IPS-NIHi11 (cell line): ENCODE data around the gene STK38.

Experiments
- DNase-seq: peaks from one replicate; pipeline ENCODE4 v3.0.0; 2012; ENCODE audit warnings: mixed read lengths, low spot score

Gene STK38

DNA sequence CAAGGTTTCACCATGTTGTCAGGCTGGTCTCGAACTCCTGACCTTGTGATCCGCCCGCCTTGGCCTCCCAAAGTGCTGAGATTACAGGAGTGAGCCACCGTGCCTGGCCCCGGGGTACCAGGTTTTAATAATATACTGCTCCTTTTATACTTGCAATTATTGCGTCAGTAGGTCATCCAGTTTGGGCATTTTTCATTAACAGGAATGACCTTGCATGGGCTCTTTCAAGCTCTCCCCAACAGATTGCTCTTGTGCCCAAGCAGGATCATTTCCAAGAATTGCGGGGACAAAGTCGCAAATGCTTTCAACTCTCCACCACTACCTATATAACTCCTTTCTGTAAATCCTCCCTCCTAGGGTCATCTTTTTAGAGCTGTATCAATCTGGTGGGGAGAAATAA lies 23.8 kb downstream of the STK38 start:
- no peak for DNase-seq

- DNase-seq: no peak
These were observed 27.9 kb downstream of the STK38 start for GRCh38 chr6:36519352-36519751.

GRCh38 chr6:36517408-36517807 lies 29.9 kb downstream of the STK38 start:
- no peak for DNase-seq

GRCh38 chr6:36516988-36517387 lies 30.3 kb downstream of the STK38 start:
- no peak for DNase-seq

DNA sequence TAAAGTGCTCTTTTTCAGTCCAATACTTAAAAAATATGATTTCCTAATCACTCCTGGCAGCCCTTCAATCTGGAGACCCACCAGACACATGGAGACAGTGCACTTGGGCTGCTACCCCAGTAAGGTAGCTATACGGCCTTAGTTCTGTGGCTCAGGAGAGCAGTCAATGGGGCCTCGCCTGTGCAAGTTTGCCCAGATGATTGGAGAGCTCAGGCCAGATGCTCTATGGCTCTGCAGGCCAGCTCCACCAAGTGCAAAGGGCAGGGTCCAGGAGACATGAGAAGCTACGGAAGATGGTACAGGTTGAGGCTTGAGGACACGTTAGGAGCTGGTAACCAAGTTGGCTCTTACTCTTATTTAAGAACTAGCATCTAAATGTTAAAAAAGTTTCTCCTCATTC lies 30.7 kb downstream of the STK38 start:
- no peak for DNase-seq

DNA sequence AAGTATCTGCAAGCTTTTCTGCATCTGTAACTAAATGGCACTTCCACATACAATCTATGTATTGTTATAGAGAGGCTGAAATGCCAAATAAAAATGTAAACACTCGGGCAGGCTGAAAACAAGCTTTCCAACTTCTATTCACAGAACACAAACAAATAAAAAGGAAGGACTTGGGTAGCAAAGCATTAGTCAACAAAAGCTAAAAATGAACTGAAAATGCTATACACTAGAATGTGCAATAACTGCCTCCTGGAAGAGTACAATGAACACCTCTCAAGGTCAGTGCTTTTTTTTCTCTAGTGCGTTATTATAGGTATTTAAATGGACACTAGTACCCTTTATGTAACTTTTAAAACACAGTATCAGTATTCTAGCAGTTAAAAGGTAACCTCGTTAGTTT lies 31.4 kb downstream of the STK38 start:
- no peak for DNase-seq

- DNase-seq: no peak
These were observed 32.5 kb downstream of the STK38 start for GRCh38 chr6:36514554-36515456.

- DNase-seq: no peak
These were observed 36.9 kb downstream of the STK38 start for GRCh38 chr6:36510365-36510764.

GRCh38 chr6:36508532-36508931 lies 38.7 kb downstream of the STK38 start:
- no peak for DNase-seq

DNA sequence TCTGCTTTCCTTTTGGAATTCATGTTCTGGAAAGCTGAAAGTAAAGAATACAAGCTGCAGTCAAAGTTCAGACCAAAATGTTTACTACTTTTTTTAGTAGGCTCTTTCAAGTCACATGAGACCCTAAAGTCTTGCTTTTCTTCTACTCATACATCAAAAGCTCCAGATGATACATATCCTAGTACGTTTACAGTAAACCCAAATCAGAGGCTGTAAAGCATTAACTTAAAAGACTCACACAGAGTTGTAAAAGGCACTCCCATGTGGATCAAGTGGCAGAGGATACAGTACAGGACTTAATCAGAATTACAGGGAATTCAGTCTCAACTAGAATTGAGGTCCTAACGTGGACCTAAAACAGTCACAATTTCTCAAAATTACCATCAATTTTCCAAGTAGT lies 40.7 kb downstream of the STK38 start:
- DNase-seq: no peak

GRCh38 chr6:36505744-36506534 lies 41.3 kb downstream of the STK38 start:
- no peak for DNase-seq

DNA sequence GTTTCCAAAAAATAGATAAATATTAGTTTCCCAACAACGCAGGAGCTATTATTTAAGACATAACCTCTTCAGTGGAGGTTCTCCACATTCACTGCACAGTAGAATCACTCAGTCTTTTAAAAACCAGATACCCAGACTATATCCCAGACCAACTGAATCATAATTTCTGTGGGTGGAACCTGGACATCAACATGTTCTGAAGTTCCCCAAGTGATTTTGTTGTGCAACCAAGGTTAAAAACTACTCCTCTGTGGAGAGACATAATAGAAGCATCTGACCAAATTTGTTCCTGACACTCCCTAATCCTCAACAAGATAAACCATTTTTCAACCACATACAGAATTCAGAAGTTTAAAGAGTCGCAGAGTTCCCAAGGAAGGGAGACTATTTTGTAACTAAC lies 42.3 kb downstream of the STK38 start:
- DNase-seq: no peak

DNA sequence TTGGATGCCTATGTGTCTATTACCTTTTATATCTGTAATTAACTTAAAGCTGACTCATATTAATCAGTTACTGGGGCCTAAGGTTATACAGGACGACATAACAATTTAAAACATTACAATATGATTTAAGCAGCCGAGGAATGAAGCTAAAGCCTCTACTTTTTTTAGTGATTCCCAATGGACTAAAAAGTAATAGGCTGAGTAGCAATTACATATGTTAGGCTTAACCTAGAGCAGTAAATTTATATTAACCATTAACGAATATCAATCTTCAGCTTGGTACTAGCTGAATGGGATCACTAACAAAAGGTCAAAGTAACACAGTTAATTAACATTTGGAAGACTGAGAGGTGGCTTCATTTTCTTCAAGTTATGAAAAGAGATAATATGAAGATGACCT lies 43.1 kb downstream of the STK38 start:
- DNase-seq: no peak

GRCh38 chr6:36501686-36502085 lies 45.6 kb downstream of the STK38 start:
- DNase-seq: no peak

GRCh38 chr6:36499918-36500317 lies 47.4 kb downstream of the STK38 start:
- DNase-seq: no peak

GRCh38 chr6:36495086-36495485 lies 52.2 kb downstream of the STK38 start:
- no peak for DNase-seq

GRCh38 chr6:36493859-36494258 lies 53.4 kb downstream of the STK38 start:
- no peak for DNase-seq

- no peak for DNase-seq
These were observed 54.0 kb downstream of the STK38 start for GRCh38 chr6:36493319-36493718.

DNA sequence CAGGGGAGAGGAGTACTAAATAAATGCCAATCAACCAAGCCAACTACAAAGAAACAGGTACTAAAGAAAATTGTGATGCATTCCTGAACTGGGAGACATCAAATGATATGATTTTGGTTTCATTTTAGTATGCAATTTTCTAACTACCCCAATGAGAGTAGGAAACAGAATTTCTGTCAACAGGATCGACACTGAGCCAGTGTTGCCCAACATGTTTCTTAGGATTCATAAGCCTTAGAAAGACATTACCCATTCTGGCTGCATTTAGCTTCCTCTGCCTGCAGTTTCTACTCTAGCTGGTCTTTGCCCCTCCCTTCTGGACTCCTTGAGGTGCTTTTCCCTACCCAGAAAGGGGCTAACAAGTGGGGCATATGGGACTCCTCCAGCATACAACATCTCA lies 54.7 kb downstream of the STK38 start:
- DNase-seq: no peak

DNA sequence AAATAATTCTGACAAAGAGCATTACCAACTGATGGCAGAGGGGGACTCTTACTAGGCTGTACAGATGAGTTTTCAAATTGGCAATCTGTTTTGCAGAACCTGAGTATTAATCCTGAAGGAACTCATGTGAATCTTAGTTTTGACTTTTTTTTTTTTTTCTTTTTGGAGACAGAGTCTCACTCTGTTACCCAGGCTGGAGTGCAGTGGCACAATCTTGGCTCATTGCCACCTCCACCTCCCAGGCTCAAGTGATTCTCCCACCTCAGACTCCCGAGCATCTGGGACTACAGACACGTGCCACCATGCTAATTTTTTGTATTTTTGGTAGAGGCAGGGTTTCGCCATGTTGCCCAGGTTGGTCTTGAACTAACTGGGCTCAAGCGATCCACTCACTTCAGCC lies 55.2 kb downstream of the STK38 start:
- DNase-seq: no peak

GRCh38 chr6:36491378-36491965 lies 55.8 kb downstream of the STK38 start:
- no peak for DNase-seq

GRCh38 chr6:36489426-36489825 lies 57.9 kb downstream of the STK38 start:
- no peak for DNase-seq

DNA sequence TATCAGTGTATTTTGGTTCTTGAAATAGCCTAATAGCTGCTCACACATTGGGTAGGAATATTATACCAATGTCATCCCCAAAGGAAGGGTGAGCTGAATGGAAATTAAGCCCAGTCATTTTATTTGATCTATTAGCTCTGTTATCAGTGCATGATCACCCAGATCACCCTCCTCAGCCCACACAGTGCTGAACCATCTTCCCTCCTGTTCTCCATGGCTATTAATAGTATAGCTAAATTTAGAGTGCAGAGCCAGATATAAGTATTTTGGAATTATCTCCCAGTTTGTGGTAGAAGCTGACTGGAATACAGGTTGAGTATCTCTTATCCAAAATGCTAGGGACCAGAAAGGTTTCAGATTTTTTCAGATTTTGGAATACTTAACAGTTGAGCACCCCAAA lies 59.1 kb downstream of the STK38 start:
- DNase-seq: no peak
